GM10266 (cell line): ENCODE measurements around the gene PRELID3B.

Experiments used
- DNase-seq: peaks from one replicate; pipeline ENCODE4 v3.0.0; 2012; ENCODE audit errors: extremely low spot score
- TF ChIP-seq, protein P1 (sequence below): IDR thresholded peaks from 2 replicates; pipeline ENCODE4 v1.5.1; 2012; ENCODE audit warnings: mild to moderate bottlenecking, low read depth; ENCODE audit not compliant: control insufficient read depth, insufficient read depth; ENCODE audit errors: missing control alignments

PRELID3B gene

DNA sequence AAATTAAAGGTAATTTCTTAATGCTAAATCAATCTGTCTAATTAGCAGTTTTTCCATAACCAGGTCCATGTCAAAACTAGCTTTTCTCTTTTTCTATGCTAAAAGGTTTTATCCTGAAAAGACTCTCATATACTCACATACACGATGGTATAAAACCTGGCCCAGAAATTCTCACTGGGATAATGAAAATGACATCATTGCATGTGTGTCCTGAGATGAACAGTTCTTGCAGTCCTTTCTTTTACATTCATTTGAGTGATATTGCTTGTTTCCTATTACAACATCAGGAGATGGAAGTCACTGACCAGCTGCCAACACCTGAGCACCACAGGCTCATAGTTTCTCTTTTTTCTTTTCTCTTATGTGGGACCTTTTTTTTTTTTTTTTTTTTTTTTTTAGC lies 7.9 kb upstream of the PRELID3B start:
- no peak for DNase-seq
- TF ChIP-seq, protein P1, sequence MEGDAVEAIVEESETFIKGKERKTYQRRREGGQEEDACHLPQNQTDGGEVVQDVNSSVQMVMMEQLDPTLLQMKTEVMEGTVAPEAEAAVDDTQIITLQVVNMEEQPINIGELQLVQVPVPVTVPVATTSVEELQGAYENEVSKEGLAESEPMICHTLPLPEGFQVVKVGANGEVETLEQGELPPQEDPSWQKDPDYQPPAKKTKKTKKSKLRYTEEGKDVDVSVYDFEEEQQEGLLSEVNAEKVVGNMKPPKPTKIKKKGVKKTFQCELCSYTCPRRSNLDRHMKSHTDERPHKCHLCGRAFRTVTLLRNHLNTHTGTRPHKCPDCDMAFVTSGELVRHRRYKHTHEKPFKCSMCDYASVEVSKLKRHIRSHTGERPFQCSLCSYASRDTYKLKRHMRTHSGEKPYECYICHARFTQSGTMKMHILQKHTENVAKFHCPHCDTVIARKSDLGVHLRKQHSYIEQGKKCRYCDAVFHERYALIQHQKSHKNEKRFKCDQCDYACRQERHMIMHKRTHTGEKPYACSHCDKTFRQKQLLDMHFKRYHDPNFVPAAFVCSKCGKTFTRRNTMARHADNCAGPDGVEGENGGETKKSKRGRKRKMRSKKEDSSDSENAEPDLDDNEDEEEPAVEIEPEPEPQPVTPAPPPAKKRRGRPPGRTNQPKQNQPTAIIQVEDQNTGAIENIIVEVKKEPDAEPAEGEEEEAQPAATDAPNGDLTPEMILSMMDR: no peak

GRCh38 chr20:59048681-59049030 lies 6.1 kb upstream of the PRELID3B start:
- no peak for DNase-seq
- TF ChIP-seq, protein P1: no peak

- TF ChIP-seq, protein P1: no peak
- DNase-seq: no peak
Observed at GRCh38 chr20:59047938-59048680, 5.5 kb upstream of the PRELID3B start.

GRCh38 chr20:59046862-59047261 lies 4.3 kb upstream of the PRELID3B start:
- TF ChIP-seq, protein P1: no peak
- DNase-seq: no peak

- DNase-seq: no peak
- TF ChIP-seq, protein P1: no peak
Observed at GRCh38 chr20:59044796-59045195, 2.2 kb upstream of the PRELID3B start.

DNA sequence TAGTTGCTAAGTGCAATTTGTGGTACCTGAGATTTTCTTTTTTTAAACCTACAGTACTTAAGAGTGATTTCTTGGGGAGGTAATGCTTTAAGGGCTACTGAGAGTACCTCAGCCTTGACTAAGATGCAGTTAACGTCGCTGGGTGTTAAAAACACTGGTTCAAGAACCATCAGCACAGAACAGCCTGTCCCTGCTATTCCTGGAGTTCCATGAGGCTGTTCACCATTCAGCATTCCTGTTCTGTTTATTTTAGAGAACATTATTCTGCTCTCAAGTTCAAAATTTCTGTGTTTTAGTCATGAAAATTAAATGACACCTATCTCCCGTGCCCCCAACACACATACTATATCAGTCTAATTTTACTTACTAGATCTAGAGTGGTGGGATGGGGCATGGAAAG lies 1.7 kb upstream of the PRELID3B start:
- TF ChIP-seq, protein P1: no peak
- no peak for DNase-seq

GRCh38 chr20:59043698-59044097 lies 1.1 kb upstream of the PRELID3B start:
- no peak for DNase-seq
- TF ChIP-seq, protein P1: no peak
